Choroid plexus epithelial cell (primary cell): ENCODE data around the gene TLE6.
"Not testable (repeated sequence)": the region's sequence is repeated elsewhere in the genome, so short reads cannot be mapped to it uniquely, and the experiment has no call there.

Experiments used
- DNase-seq: peaks from one replicate; pipeline ENCODE4 v3.0.0-alpha.2; 2010; ENCODE audit warnings: low read depth
- H3K4me3 ChIP-seq: 2 replicates; pipeline ENCODE4 v1.5.1; 2011; ENCODE audit warnings: low read depth, mild to moderate bottlenecking, control low read depth, low read length, moderate library complexity
- TF ChIP-seq, protein P1 (sequence below): conservative IDR thresholded peaks from 2 replicates; pipeline ENCODE4 v1.5.1; 2011; ENCODE audit warnings: low read depth, mild to moderate bottlenecking, control low read depth, inconsistent platforms, low read length, moderate library complexity

The TLE6 gene

DNA sequence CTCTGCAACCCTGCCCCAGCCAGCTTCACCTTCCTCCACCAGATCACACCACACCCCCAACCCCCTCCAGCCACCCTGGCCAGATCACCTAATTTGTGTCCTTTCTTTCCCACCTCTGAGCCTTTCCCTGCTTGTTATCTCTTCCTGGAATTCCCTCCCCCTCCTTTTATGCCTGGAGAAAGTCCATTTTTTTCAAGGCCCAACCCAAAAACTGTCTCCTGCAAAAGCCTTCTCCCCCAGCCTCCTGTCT is 57.0 kb downstream of the TLE6 start:
- TF ChIP-seq, protein P1, sequence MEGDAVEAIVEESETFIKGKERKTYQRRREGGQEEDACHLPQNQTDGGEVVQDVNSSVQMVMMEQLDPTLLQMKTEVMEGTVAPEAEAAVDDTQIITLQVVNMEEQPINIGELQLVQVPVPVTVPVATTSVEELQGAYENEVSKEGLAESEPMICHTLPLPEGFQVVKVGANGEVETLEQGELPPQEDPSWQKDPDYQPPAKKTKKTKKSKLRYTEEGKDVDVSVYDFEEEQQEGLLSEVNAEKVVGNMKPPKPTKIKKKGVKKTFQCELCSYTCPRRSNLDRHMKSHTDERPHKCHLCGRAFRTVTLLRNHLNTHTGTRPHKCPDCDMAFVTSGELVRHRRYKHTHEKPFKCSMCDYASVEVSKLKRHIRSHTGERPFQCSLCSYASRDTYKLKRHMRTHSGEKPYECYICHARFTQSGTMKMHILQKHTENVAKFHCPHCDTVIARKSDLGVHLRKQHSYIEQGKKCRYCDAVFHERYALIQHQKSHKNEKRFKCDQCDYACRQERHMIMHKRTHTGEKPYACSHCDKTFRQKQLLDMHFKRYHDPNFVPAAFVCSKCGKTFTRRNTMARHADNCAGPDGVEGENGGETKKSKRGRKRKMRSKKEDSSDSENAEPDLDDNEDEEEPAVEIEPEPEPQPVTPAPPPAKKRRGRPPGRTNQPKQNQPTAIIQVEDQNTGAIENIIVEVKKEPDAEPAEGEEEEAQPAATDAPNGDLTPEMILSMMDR, result no peak
- no peak overlapping the region for H3K4me3 ChIP-seq
- no peak for DNase-seq

DNA sequence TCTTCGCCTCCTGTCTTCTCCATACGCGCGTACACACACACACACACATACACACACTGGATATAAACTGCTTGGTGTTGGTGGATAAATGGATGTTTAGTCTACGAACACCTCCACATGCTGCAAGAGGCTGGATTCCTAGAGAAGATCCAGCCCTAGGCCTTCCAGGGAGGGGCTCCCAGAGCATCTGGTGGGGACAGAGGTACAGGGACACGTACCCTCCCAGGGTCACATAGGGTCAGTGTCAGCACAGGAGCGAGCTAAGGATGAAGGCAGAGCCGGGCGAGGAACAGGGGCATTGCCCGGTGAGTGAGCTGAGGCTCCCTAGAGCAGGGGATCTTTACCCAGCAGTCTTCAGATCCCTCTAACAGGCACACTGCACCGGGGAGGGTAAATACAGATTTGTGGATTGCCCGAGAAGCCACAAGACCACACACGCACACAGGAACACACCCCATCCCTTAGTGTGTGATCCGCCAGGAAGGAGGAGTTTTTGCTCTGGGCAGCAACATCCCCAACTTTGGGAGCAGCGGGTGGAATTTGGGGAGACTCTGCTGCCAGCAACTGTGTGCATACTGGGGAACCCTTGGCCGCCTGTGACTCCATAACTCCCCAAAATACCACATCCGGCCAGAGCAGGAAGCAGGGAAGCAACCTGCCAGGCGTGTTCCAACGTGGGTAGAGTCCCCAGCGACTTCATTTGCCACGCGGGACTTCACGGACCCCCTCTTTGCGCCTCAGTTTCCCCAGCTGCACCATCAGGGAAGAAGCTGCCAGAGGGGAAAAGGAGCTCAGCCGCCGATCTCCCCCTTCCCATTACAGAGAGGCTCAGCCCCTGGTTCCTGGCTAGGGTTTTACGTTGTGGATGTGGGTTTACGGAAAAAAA is 57.5 kb downstream of the TLE6 start:
- TF ChIP-seq, protein P1, result no peak

DNA sequence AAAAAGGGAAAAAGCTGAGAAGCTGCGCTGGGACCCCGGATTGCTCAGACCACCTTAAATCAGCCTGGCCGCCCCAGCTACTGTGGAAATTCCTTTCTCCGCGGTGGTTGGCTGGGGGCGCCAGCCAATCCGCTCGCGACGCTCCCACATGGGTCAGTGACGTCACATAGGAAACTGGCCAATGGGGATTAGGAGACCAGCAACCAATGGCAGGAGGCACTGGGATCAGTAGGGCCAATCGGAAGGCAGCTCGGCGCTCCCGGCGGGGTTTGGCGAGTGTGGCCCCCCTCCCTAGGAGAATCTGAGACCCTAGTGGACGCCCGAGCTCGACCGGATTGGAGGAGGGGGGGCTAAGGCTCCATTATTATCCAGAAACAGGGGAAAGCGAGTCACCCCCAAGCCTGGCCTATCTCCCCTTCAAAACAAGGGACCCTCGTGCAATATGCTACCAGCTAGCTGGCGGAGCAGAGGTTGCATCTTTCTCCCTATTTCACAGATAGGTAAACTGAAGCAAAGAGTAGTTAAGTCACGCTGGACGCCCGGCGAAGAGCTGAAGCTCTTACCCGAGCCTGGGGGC is 58.3 kb downstream of the TLE6 start:
- TF ChIP-seq, protein P1, result no peak
- peak overlapping the region; percentile 57 for H3K4me3 ChIP-seq
- DNase-seq, result peak; percentile 100

More for the DNA sequence above, 57.5 kb downstream of the TLE6 start:
- DNase-seq, result peak; percentile 53
- H3K4me3 ChIP-seq, result peak overlapping the region; percentile 57

DNA sequence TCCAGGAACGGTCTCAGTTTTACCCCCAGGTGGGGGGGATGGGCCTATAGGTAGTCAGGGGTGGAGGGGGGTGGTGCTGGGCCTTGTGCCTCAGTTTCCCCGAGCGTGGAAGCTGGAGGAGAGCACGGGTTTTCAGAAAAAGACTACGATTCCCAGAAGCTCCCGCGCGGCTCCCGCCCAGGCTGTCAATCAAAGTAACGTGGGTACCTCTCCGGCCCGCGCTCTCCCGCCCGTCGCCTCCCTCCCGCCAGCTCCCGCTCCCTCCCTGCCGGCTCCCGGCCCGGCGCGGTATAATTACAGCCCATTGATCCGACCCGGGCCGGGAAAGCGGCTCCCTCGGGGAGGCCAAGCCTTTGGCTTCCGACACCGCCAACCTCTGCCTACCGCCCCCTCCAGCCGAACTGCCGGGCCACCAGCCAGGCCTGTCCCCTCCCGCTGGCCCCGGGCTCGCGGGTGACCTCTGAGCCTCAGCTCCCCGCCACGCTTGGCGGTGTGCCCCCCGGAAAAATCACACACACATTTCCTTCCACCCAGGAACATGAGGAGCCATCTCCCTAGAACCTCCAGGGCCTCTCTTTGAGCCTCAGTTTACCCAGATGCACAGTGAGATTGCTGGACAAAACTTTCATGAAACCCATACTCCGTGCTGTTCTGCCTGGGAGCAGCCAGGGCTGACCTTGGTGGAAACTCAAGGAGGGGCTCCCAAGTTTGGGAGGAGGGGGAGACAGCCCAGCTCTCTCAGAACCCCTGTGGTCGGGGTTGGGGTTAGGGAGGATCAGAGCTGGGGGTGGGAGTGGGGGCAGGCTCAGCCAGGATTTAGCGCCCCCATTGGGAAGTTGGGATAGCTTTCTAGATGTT is 59.0 kb downstream of the TLE6 start:
- TF ChIP-seq, protein P1, result peak; percentile 22
- DNase-seq, result peak; percentile 96
- H3K4me3 ChIP-seq, result peak overlapping the region; percentile 49

DNA sequence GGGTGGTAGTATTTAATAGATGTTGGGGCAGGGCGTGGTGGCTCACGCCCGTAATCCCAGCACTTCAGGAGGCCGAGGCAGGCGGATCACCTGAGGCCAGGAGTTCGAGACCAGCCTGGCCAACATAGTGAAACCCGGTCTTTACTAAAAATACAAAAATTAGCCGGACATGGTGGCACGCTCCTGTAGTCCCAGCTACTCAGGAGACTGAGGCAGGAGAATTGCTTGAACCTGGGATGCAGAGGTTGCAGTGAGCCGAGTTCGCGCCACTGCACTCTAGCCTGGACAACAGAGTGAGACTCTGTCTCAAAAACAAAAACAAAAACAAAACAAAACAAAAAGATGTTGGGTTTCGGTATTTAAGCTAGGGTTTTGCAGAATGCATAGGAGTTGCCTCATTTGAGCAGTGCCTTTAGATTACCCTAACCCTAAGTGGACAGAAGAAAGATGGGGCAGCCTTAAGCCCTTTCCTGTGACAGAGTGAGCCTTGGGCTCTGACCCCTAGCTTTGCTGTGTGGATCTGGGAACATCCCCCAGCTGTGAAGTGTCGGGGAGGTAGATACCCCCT is 59.7 kb downstream of the TLE6 start:
- not testable (repeated sequence) for DNase-seq, H3K4me3 ChIP-seq

DNA sequence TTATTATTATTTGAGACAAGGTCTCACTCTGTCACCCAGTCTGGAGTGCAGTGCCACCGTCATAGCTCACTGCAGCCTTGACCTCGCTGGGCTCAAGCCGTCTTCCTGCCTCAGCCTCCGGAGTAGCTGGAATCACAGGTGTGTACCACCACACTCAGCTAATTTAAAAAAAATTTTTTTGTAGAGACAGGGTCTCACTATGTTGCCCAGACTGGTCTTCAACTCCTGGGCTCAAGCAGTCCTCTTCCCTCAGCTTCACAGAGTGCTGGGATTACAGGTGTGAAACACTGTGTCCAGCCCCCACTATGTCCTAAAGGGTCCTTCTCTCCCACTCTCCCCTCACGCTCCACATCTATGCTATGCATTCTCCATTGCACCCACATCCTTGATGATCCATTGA is 60.9 kb downstream of the TLE6 start:
- TF ChIP-seq, protein P1, result no peak

DNA sequence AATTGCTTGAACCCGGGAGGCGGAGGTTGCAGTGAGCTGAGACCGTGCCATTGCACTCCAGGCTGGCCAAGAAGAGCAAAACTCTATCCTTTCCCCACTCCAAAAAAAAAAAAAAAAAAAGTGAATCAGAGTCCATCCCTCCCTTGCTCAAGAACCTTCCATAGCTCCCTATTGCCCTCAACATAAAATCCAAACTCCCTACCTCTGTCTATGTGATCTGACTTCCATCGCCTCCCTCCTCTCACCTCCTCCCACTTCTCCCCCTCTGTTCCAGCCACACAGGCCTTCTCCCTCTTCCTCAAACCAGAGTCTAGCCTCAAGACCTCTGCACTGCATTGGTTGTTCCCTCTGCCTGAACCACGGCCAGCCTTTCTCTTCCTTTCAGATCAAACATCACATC is 61.8 kb downstream of the TLE6 start:
- H3K4me3 ChIP-seq, result no peak overlapping the region
- TF ChIP-seq, protein P1, result no peak
- no peak for DNase-seq

More for the DNA sequence above, 60.9 kb downstream of the TLE6 start:
- no peak for DNase-seq
- H3K4me3 ChIP-seq, result no peak overlapping the region
